Astrocyte of the spinal cord (primary cell): ENCODE measurements around the gene PDCD7.
A peak's percentile ranks its signal among the peaks of the same experiment; 100 is the strongest.

Source experiments
- DNase-seq: peaks from one replicate; pipeline ENCODE4 v3.0.0; 2011; ENCODE audit warnings: low read depth, low spot score
- H3K4me3 ChIP-seq: 2 replicates; pipeline ENCODE4 v1.5.1; 2011; ENCODE audit warnings: low read depth, mild to moderate bottlenecking, low read length, moderate library complexity
- in situ Hi-C: cut with HindIII; loops from 2 replicates; pipeline ENCODE4 v1.10.0; 2017; ENCODE audit warnings: low sequenced_read_pairs
- TF ChIP-seq, protein P1 (sequence below): IDR thresholded peaks from 2 replicates; pipeline ENCODE4 v1.5.1; 2012; ENCODE audit warnings: low read depth, mild to moderate bottlenecking, low read length, inconsistent platforms

Gene PDCD7

DNA sequence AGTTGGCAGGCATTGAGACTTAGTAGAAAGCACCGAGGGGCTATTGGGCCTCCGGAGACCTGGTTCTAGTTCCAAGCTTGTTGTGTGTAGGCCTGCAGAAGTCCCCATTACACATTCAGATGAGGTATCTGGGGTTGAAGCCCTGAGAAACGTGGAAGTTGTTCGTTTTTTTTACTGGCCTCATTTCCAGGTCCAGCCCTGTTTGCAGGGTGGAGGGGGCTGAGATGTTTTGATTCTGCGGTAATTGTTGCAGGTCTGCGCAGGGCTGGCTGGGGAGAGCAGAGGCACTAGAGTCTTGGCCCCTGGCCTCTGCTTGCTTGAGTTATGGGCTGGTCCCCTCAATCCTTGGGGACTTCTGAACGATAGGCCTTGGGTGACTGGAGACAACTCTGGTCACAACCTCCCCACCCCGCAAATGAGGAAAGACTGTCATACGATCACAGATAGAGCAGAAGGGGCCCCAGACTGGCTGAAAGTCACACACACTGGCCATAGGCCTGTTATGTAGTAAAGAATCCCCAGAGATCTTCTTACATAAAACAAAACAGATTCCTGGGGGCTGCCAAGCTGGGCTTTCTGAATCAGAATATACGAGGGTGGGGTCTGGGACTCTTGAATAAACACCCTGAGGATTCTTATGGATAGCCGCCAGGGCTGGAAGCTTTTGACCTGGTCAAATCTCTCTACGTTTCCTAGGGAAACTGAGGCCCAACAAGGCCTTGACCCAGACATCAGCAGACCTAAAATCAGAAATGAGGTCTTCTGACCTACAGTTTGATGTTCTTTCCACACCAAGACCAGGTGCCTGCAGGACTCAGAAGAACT lies 41.5 kb downstream of the PDCD7 start:
- in situ Hi-C loops = no loop called here
- no peak for DNase-seq
- H3K4me3 ChIP-seq = no peak overlapping the region
- TF ChIP-seq, protein P1, sequence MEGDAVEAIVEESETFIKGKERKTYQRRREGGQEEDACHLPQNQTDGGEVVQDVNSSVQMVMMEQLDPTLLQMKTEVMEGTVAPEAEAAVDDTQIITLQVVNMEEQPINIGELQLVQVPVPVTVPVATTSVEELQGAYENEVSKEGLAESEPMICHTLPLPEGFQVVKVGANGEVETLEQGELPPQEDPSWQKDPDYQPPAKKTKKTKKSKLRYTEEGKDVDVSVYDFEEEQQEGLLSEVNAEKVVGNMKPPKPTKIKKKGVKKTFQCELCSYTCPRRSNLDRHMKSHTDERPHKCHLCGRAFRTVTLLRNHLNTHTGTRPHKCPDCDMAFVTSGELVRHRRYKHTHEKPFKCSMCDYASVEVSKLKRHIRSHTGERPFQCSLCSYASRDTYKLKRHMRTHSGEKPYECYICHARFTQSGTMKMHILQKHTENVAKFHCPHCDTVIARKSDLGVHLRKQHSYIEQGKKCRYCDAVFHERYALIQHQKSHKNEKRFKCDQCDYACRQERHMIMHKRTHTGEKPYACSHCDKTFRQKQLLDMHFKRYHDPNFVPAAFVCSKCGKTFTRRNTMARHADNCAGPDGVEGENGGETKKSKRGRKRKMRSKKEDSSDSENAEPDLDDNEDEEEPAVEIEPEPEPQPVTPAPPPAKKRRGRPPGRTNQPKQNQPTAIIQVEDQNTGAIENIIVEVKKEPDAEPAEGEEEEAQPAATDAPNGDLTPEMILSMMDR = no peak

DNA sequence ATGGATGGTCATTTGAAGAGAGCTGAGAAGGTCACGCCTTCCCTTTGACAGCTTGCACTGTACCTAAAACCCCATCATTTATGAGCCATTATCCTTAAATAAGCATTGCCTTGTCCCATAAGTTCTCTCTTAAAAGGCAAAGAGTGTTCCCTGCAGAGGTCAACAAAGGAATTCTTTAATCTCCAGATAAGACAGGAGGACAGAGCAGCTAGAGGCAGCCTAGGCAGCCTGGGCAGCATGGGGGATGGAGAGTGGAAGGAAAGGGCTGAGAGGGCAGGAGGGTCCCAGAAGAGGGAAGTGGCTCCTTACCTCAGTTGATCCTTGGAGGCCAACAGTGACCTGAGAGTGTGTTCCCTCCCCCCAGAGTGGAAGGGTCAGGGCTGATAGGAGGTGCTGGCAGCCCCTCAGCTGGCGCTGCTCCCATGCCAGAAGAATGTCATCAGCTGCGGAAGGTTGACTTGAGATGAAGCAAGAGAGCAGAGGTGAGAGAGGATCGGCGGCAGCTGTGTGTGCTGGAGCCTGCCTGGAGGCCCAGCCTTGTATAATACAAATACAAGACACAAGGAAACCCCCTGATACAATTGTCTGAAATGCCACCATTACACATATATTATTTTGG lies 44.3 kb downstream of the PDCD7 start:
- TF ChIP-seq, protein P1 = no peak
- in situ Hi-C loops = no loop called here
- H3K4me3 ChIP-seq = no peak overlapping the region
- DNase-seq = no peak

DNA sequence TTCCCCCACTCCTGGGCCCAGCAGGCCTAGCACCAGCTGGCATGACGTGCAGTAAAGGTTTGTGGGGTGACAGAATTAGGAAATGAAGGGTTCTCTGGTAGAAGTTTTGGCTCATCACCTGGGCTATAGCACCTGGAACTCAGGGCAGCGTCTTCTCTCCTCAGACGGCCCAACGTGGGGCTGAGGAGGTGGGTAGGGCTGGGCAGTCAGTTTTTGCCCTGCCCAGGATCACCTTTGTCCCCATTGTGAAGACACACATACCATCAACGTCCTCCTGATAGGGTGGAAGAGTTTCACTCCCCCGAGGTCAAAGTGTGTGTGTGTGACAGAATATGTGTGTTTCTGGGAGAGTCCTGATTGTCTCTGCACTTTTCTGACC lies 45.0 kb downstream of the PDCD7 start:
- TF ChIP-seq, protein P1 = no peak
- no peak overlapping the region for H3K4me3 ChIP-seq
- in situ Hi-C loops = no loop called here
- no peak for DNase-seq

DNA sequence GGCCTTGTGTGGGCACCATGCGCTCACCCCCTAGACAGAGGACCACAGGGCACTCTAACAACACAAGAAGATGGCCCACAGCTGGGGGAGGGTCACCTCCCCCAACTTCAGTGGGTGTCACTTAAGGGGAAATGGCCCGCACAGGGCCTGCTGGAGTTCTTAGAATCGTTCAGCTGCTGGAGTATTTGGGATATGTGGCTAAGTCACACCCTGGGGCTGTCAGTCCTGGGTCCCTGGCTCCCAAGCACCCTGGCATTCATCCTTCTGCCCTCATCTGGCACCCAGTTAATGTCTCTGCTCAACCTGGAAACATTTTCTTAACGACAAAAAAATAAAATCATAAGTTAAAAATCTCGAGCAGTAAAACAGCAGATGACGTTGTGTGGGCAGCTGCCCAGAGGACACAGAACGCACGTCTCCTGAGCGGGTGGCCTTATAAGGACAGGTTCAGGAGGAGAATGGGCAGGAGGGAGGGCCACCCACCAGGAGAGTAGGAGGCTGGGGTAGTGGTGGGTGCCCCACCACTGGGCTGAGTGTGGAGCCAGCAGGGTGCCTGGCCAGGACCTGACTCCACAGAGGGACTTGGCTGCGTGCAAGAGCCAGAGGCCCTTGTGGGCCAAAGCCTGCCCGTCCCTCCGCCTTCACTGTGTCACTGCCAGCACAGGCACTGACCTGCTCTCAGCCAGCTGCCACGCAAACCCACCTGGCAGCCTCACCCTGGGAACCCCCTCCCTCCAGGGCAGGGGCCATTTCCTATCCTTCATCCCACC lies 45.5 kb downstream of the PDCD7 start:
- no peak for DNase-seq
- TF ChIP-seq, protein P1 = no peak
- in situ Hi-C loops = no loop called here
- no peak overlapping the region for H3K4me3 ChIP-seq

DNA sequence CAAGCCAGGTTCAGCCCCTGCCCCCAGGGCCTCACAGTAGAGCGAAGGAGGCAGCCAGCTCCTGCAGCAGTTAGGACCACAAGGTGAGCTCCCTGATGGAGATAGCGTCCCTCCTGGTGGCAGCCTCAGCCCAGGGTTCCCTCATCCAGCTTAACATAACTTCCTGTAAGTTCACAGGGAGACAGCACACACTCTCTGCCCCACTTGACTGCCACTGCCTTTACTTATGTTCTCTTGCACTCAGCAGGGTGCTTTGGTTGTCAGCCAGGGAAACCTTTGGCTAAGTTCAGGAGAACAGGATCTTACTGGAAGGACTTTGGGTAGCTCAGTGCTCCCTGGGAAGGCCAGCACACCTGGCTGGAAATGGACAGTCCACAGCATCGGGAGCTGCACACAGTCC lies 46.2 kb downstream of the PDCD7 start:
- in situ Hi-C loops = no loop called here
- TF ChIP-seq, protein P1 = no peak
- no peak overlapping the region for H3K4me3 ChIP-seq
- no peak for DNase-seq

DNA sequence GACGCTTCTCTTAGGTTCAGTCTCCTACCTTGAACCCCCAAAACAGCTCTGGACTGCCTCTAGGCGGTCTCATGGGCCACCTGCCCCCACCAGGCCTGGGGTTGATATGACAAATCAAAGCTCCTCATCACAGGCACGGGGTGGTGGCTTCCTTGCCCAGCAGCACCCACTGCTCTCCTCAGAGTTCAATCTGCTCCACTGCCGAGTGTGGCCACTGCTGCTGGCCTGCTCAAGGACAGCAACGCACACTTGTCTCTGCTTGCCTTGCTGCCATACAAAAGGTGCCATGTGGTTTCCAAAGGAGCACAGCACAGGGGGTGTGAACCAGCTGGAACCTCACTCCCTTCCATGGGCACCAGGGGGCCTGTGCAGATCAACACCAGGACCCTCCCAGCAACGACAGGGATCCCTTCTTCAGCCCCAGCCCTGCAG lies 46.9 kb downstream of the PDCD7 start:
- H3K4me3 ChIP-seq = no peak overlapping the region
- TF ChIP-seq, protein P1 = peak; percentile 43
- DNase-seq = no peak
- in situ Hi-C loops = no loop called here
